CD14-positive monocyte (primary cell): Measurements from ENCODE around the gene ITGB8. TPM values are rescaled to one million over a fixed set of nuclear protein-coding genes. Genes with fewer than 3 reads are reported as not detected.

Experiments used
- DNase-seq, 3 donors: peaks; one replicate each; pipeline ENCODE4 v3.0.0-alpha.2; 2011 to 2022
- H2AFZ ChIP-seq: 2 replicates; pipeline ENCODE4 v1.6.0; 2012; ENCODE audit warnings: mild to moderate bottlenecking, low read depth, low read length, inconsistent platforms; ENCODE audit not compliant: insufficient read depth, poor library complexity, severe bottlenecking
- H3K27ac ChIP-seq, 2 donors: 1 replicate in 1 of 2; 2 replicates in 1 of 2; pipeline ENCODE4 v1.5.1; 2012 to 2013; ENCODE audit warnings: low read length in 2 of 2, control low read depth in 1 of 2, inconsistent platforms in 1 of 2, low read depth in 1 of 2, mild to moderate bottlenecking in 1 of 2
- H3K27me3 ChIP-seq, 2 donors: one replicate each; pipeline versions ENCODE4 v1.6.0 to v1.6.1; 2011 to 2013; ENCODE audit warnings: low read length in 2 of 2; ENCODE audit not compliant: control insufficient read depth in 2 of 2, insufficient read depth in 2 of 2
- H3K36me3 ChIP-seq, 2 donors: replicated peaks in 1 of 2; 1 replicate in 1 of 2; 2 replicates in 1 of 2; pipeline versions ENCODE4 v1.5.1 to v1.6.1; 2012 to 2013; ENCODE audit warnings: low read length in 2 of 2, control low read depth in 1 of 2, inconsistent platforms in 1 of 2, mild to moderate bottlenecking in 1 of 2; ENCODE audit not compliant: insufficient read depth in 2 of 2, control insufficient read depth in 1 of 2
- H3K4me1 ChIP-seq, 2 donors: 1 replicate in 1 of 2; 2 replicates in 1 of 2; pipeline versions ENCODE4 v1.5.1 to v1.6.1; 2012 to 2013; ENCODE audit warnings: low read length in 2 of 2, control low read depth in 1 of 2, inconsistent platforms in 1 of 2, mild to moderate bottlenecking in 1 of 2, moderate library complexity in 1 of 2; ENCODE audit not compliant: insufficient read depth in 2 of 2, control insufficient read depth in 1 of 2
- H3K4me2 ChIP-seq: replicated peaks from 2 replicates; pipeline ENCODE3; 2012; ENCODE audit warnings: low read length, moderate library complexity, mild to moderate bottlenecking; ENCODE audit not compliant: poor library complexity, severe bottlenecking; ENCODE audit errors: extremely low read depth
- H3K4me3 ChIP-seq, 3 experiments: fragments of 200-600 bp in 1 of 3; sonication (generic) in 1 of 3; replicated peaks in 1 of 3; 1 replicate in 2 of 3; 2 replicates in 1 of 3; pipeline ENCODE4 v1.5.1; 2011 to 2013; ENCODE audit warnings: low read length in 3 of 3, mild to moderate bottlenecking in 3 of 3, control low read depth in 2 of 3, low read depth in 2 of 3, inconsistent platforms in 1 of 3, moderate library complexity in 1 of 3
- H3K79me2 ChIP-seq: 2 replicates; pipeline ENCODE4 v1.6.0; 2012; ENCODE audit warnings: mild to moderate bottlenecking, control low read depth, inconsistent platforms, low read length, moderate library complexity; ENCODE audit not compliant: insufficient read depth
- H3K9ac ChIP-seq: 2 replicates; pipeline ENCODE4 v1.6.0; 2017; ENCODE audit warnings: low read length, mild to moderate bottlenecking; ENCODE audit not compliant: insufficient read depth, poor library complexity, severe bottlenecking
- H3K9me3 ChIP-seq, 2 donors: replicated peaks in 1 of 2; 1 replicate in 1 of 2; 2 replicates in 1 of 2; pipeline versions ENCODE4 v1.5.1 to v1.6.1; 2012 to 2013; ENCODE audit warnings: low read length in 2 of 2, control low read depth in 1 of 2; ENCODE audit not compliant: control insufficient read depth in 1 of 2, insufficient read depth in 1 of 2
- H4K20me1 ChIP-seq: 2 replicates; pipeline ENCODE4 v1.6.0; 2012; ENCODE audit warnings: mild to moderate bottlenecking, low read length, control low read depth, moderate library complexity; ENCODE audit not compliant: insufficient read depth
- H3K27ac Mint-ChIP-seq, 7 donors: one replicate each; pipeline ENCODE4 v1.8.0; 2020; ENCODE audit warnings: mild to moderate bottlenecking in 7 of 7, mixed read lengths in 7 of 7, moderate library complexity in 6 of 7, inconsistent platforms in 2 of 7
- H3K27me3 Mint-ChIP-seq, 3 donors: one replicate each; pipeline ENCODE4 v1.8.0; 2021 to 2022; ENCODE audit warnings: low read depth in 3 of 3, mild to moderate bottlenecking in 3 of 3, mixed read lengths in 3 of 3, moderate library complexity in 3 of 3, inconsistent platforms in 1 of 3
- H3K36me3 Mint-ChIP-seq, 2 donors: one replicate each; pipeline ENCODE4 v1.8.0; 2020; ENCODE audit warnings: mixed read lengths in 2 of 2, inconsistent platforms in 1 of 2, mild to moderate bottlenecking in 1 of 2
- H3K4me1 Mint-ChIP-seq: one replicate; pipeline ENCODE4 v1.8.0; 2020; ENCODE audit warnings: mild to moderate bottlenecking, mixed read lengths
- H3K4me3 Mint-ChIP-seq, 2 donors: one replicate each; pipeline ENCODE4 v1.8.0; 2020; ENCODE audit warnings: mild to moderate bottlenecking in 2 of 2, mixed read lengths in 2 of 2, moderate library complexity in 1 of 2
- H3K9me3 Mint-ChIP-seq, 7 donors: one replicate each; pipeline ENCODE4 v1.8.0; 2020 to 2022; ENCODE audit warnings: mixed read lengths in 7 of 7, mild to moderate bottlenecking in 6 of 7, moderate library complexity in 6 of 7, inconsistent platforms in 2 of 7
- WGBS: methylation state at CpG from one replicate; pipeline ENCODE4 v1.1.5; 2013; ENCODE audit warnings: missing lambda C conversion rate; ENCODE audit not compliant: insufficient coverage; 5-methylcytosine and 5-hydroxymethylcytosine counted together
- intact Hi-C, 2 donors: fragments of 100-400 bp; cut with micrococcal nuclease; formaldehyde crosslinking; loops; one replicate each; pipeline versions ENCODE4 v1.15.0 to v1.15.1; 2023
- polyA plus RNA-seq, 3 donors: library from polyadenylated mRNA; depleted of rRNA in 1 of 3; unstranded in 2 of 3; stranded (reverse) in 1 of 3; fragments of 300-500 nt in 2 of 3; fragments of >200 nt in 1 of 3; fragmentation: Illumina TruSeq in 2 of 3; gene quantifications; 1 replicate in 2 of 3; 2 replicates in 1 of 3; pipeline ENCODE4 v1.2.3, GENCODE V29; 2012 to 2021
- TF ChIP-seq, protein P1 (sequence below): fragments of 200-600 bp; IDR thresholded peaks from one replicate; pipeline ENCODE4 v1.8.0; 2022; ENCODE audit warnings: antibody characterized with exemption, mild to moderate bottlenecking

ITGB8 gene
- polyA plus RNA-seq, 3 donors: 0.01 to 0.28 (median 0.19) TPM

DNA sequence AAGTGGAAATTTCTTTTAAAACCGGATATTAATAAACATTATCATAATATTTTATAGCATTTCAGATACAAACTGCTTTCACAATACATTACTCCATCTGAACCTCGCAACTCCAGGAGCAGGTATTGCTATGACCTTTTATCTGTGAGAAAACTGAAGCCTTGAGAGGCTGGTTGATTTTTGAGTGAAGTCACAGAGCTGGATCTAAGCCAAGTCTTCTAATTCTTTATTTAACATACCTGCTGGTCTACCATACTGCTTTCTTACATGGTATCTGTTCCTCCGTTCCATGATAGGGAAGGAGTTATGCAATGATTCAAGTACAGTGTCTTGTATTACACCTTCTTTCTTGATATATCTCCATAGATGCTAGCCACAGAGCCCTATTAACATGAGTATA lies 37.4 kb upstream of the ITGB8 start:
- H3K36me3 Mint-ChIP-seq: no peaks in the 10 kb centered on the region

DNA sequence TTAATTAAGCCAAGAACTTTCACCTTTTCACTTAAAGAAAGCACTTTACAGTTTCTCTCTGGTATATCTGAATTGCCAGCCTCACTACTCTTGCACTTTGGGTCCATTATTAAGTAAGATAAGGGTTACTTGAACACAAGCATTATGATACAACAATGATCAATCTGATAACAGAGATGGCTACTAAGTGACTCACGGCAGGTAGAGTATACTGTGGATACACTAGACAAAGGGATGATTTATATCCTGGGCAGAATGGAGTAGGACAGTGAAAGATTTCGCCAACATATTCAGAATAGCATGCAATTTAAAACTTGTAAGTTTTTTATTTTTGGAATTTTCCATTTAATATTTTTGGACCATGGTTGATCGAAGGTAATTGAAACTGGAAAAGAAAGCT lies 34.3 kb upstream of the ITGB8 start:
- intact Hi-C loops: no loop called here
- Mint-ChIP-seq H3K4me1 (peaks cover 16% of the 10 kb centered on the region), H3K27ac (no peak overlapping the region), H3K4me3 (no peak overlapping the region), H3K9me3 (peaks cover 0 to 9% (median 3%) of the 10 kb centered on the region in 7 donors), H3K27me3 (peaks cover 0 to 2% (median 0%) of the 10 kb centered on the region in 3 donors), H3K36me3 (no peaks in the 10 kb centered on the region)
- Histone ChIP-seq H3K4me2 (no peak overlapping the region), H3K9ac (no peak overlapping the region), H3K27me3 (no peaks in the 10 kb centered on the region), H3K4me3 (no peak overlapping the region), H3K79me2 (no peaks in the 10 kb centered on the region), H4K20me1 (no peaks in the 10 kb centered on the region), H3K36me3 (no peaks in the 10 kb centered on the region), H3K27ac (no peak overlapping the region), H2AFZ (no peak overlapping the region), H3K9me3 (no peaks in the 10 kb centered on the region), H3K4me1 (no peaks in the 10 kb centered on the region)
- no CpG with 5 or more reads among the region's 3 CpGs for WGBS
- TF ChIP-seq, protein P1, sequence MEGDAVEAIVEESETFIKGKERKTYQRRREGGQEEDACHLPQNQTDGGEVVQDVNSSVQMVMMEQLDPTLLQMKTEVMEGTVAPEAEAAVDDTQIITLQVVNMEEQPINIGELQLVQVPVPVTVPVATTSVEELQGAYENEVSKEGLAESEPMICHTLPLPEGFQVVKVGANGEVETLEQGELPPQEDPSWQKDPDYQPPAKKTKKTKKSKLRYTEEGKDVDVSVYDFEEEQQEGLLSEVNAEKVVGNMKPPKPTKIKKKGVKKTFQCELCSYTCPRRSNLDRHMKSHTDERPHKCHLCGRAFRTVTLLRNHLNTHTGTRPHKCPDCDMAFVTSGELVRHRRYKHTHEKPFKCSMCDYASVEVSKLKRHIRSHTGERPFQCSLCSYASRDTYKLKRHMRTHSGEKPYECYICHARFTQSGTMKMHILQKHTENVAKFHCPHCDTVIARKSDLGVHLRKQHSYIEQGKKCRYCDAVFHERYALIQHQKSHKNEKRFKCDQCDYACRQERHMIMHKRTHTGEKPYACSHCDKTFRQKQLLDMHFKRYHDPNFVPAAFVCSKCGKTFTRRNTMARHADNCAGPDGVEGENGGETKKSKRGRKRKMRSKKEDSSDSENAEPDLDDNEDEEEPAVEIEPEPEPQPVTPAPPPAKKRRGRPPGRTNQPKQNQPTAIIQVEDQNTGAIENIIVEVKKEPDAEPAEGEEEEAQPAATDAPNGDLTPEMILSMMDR: no peak
- DNase-seq: no peak

More for the DNA sequence above, 37.4 kb upstream of the ITGB8 start:
- H3K9me3 ChIP-seq: no peaks in the 10 kb centered on the region
- H2AFZ ChIP-seq: no peak overlapping the region
- no peaks in the 10 kb centered on the region for H3K79me2 ChIP-seq
- WGBS: no CpG with 5 or more reads among the region's 3 CpGs
- TF ChIP-seq, protein P1: no peak
- intact Hi-C loops: no loop called here
- H3K4me1 Mint-ChIP-seq: peaks cover 2% of the 10 kb centered on the region
- no peaks in the 10 kb centered on the region for H3K36me3 ChIP-seq
- H3K27ac Mint-ChIP-seq: no peak overlapping the region
- no peak overlapping the region for H3K27ac ChIP-seq
- H3K4me3 Mint-ChIP-seq: no peak overlapping the region
- H3K9me3 Mint-ChIP-seq: peaks cover 0 to 9% (median 3%) of the 10 kb centered on the region in 7 donors
- no peaks in the 10 kb centered on the region for H3K27me3 ChIP-seq
- H4K20me1 ChIP-seq: no peaks in the 10 kb centered on the region
- H3K27me3 Mint-ChIP-seq: peaks cover 0 to 2% (median 0%) of the 10 kb centered on the region in 3 donors
- no peaks in the 10 kb centered on the region for H3K4me1 ChIP-seq
- DNase-seq: no peak
- no peak overlapping the region for H3K9ac ChIP-seq
- no peak overlapping the region for H3K4me3 ChIP-seq
- H3K4me2 ChIP-seq: no peak overlapping the region
